SK-N-SH (cell line): ENCODE data around the gene SLC6A11. TPM values are rescaled to one million over a fixed set of nuclear protein-coding genes. Genes with fewer than 3 reads are reported as not detected.

Experiments used
- CTCF ChIA-PET: fragments of 300-600, 350-600 bp; formaldehyde crosslinking; extraction: SDS; loops from one replicate; lab custom pipeline; 2021; lab: Yijun Ruan, JAX
- POLR2A ChIA-PET: fragments of 350-600 bp; sonication (Branson Sonifier 250); formaldehyde crosslinking; extraction: SDS; loops from one replicate; lab custom pipeline; 2020; ENCODE audit warnings: antibody characterized with exemption, inconsistent platforms; lab: Yijun Ruan, JAX
- DNase-seq: peaks from one replicate; pipeline ENCODE4 v3.0.0; 2012
- H2AFZ ChIP-seq: fragments of 200-600 bp; sonication (generic); 2 replicates; pipeline ENCODE4 v1.8.1; 2016; ENCODE audit warnings: antibody characterized with exemption, mild to moderate bottlenecking, low read depth
- H3F3A ChIP-seq: fragments of 200-600 bp; sonication (generic); replicated peaks from 2 replicates; pipeline ENCODE3; 2016; ENCODE audit warnings: antibody characterized with exemption, mild to moderate bottlenecking; ENCODE audit not compliant: insufficient read depth
- H3K27ac ChIP-seq, 2 experiments: fragments of 200-500 bp in 1 of 2; fragments of 200-600 bp in 1 of 2; sonication (Bioruptor generic) in 1 of 2; sonication (generic), shearing (Covaris generic) in 1 of 2; 2 replicates each; pipeline versions ENCODE4 v1.5.1 to v1.6.1; 2014 to 2016; ENCODE audit warnings: low read depth in 2 of 2, inconsistent platforms in 1 of 2, low read length in 1 of 2, mild to moderate bottlenecking in 1 of 2, mixed read lengths in 1 of 2
- H3K27me3 ChIP-seq: fragments of 200-600 bp; sonication (generic), shearing (Covaris generic); 2 replicates; pipeline ENCODE4 v1.6.1; 2016; ENCODE audit warnings: mixed run types; ENCODE audit not compliant: insufficient read depth
- H3K36me3 ChIP-seq, 2 experiments: fragments of 200-500 bp in 1 of 2; fragments of 200-600 bp in 1 of 2; sonication (Bioruptor generic) in 1 of 2; sonication (generic) in 1 of 2; replicated peaks in 1 of 2; 2 replicates each; pipeline versions ENCODE3 to v1.5.1; 2014 to 2016; ENCODE audit warnings: low read length in 1 of 2, mild to moderate bottlenecking in 1 of 2; ENCODE audit not compliant: insufficient read depth in 2 of 2, control insufficient read depth in 1 of 2
- H3K4me1 ChIP-seq, 2 experiments: fragments of 200-500 bp in 1 of 2; fragments of 200-600 bp in 1 of 2; sonication (Bioruptor generic) in 1 of 2; sonication (generic), shearing (Covaris generic) in 1 of 2; 2 replicates each; pipeline versions ENCODE4 v1.5.1 to v1.6.1; 2014 to 2016; ENCODE audit warnings: low read depth in 1 of 2, low read length in 1 of 2, mixed run types in 1 of 2; ENCODE audit not compliant: insufficient read depth in 2 of 2, control insufficient read depth in 1 of 2
- H3K4me2 ChIP-seq: fragments of 200-600 bp; sonication (generic), shearing (Covaris generic); 2 replicates; pipeline ENCODE4 v1.6.1; 2017; ENCODE audit warnings: mixed run types
- H3K4me3 ChIP-seq, 2 experiments: fragments of 200-500 bp in 1 of 2; fragments of 200-600 bp in 1 of 2; sonication (Bioruptor generic) in 1 of 2; sonication (generic), shearing (Covaris generic) in 1 of 2; 2 replicates each; pipeline versions ENCODE4 v1.5.1 to v1.8.1; 2014 to 2016; ENCODE audit warnings: low read depth in 2 of 2, inconsistent platforms in 1 of 2, low read length in 1 of 2, mild to moderate bottlenecking in 1 of 2, mixed read lengths in 1 of 2, moderate library complexity in 1 of 2
- H3K79me2 ChIP-seq: fragments of 200-600 bp; sonication (generic); 2 replicates; pipeline ENCODE4 v1.8.1; 2017; ENCODE audit warnings: mild to moderate bottlenecking; ENCODE audit not compliant: insufficient read depth
- H3K9ac ChIP-seq: fragments of 200-600 bp; sonication (generic); 2 replicates; pipeline ENCODE4 v1.6.1; 2017; ENCODE audit warnings: mixed run types
- H3K9me2 ChIP-seq: fragments of 200-600 bp; sonication (generic); 2 replicates; pipeline ENCODE4 v1.6.1; 2017; ENCODE audit warnings: mixed run types
- H3K9me3 ChIP-seq: fragments of 200-600 bp; sonication (generic); 2 replicates; pipeline ENCODE4 v1.6.1; 2017; ENCODE audit warnings: mixed run types, mild to moderate bottlenecking, moderate library complexity
- H4K20me1 ChIP-seq: fragments of 200-600 bp; sonication (generic); 2 replicates; pipeline ENCODE4 v1.6.1; 2017; ENCODE audit warnings: mild to moderate bottlenecking, mixed run types; ENCODE audit not compliant: insufficient read depth
- CHD2 ChIP-seq: fragments of 150-350 bp; IDR thresholded peaks from 2 replicates; pipeline ENCODE4 v1.6.1; 2018; ENCODE audit warnings: low read length; ENCODE audit not compliant: partially characterized antibody
- EZH2phosphoT487 ChIP-seq: fragments of 200-600 bp; sonication (generic); IDR thresholded peaks from 2 replicates; pipeline ENCODE4 v1.6.1; 2017; ENCODE audit warnings: low read depth, mixed run types, mild to moderate bottlenecking, antibody characterized with exemption, moderate library complexity, borderline replicate concordance
- FOSL2 ChIP-seq: IDR thresholded peaks from 2 replicates; pipeline ENCODE4 v1.4.0; 2012; ENCODE audit warnings: low read depth, mild to moderate bottlenecking, moderate library complexity, borderline replicate concordance
- MEF2A ChIP-seq: IDR thresholded peaks from 2 replicates; pipeline ENCODE4 v1.4.0; 2012; ENCODE audit warnings: low read depth, borderline replicate concordance
- MXI1 ChIP-seq: IDR thresholded peaks from 2 replicates; pipeline ENCODE4 v1.6.1; 2012; ENCODE audit warnings: mild to moderate bottlenecking, low read depth, low read length, improper control_type of control experiment
- POLR2AphosphoS5 ChIP-seq: IDR thresholded peaks from 2 replicates; pipeline ENCODE4 v1.6.1; 2012; ENCODE audit warnings: low read depth, low read length
- RCOR1 ChIP-seq: fragments of 150-350 bp; IDR thresholded peaks from 2 replicates; pipeline ENCODE4 v1.6.1; 2017; ENCODE audit warnings: antibody characterized with exemption, low read length
- RFX5 ChIP-seq: IDR thresholded peaks from 2 replicates; pipeline ENCODE4 v1.6.1; 2012; ENCODE audit warnings: mild to moderate bottlenecking, improper control_type of control experiment, low read length
- TAF1 ChIP-seq: IDR thresholded peaks from 2 replicates; pipeline ENCODE4 v1.6.1; 2012; ENCODE audit warnings: low read depth, mild to moderate bottlenecking, low read length, moderate library complexity, borderline replicate concordance
- TCF12 ChIP-seq: IDR thresholded peaks from 2 replicates; pipeline ENCODE4 v1.4.0; 2012
- ZBTB33 ChIP-seq: IDR thresholded peaks from 2 replicates; pipeline ENCODE4 v1.4.0; 2012; ENCODE audit warnings: low read depth, borderline replicate concordance
- WGBS: methylation state at CpG from one replicate; pipeline ENCODE4 v1.1.6; 2017; ENCODE audit warnings: low lambda C conversion rate; 5-methylcytosine and 5-hydroxymethylcytosine counted together
- polyA plus RNA-seq, 3 experiments: library from polyadenylated mRNA; depleted of rRNA; stranded (reverse); fragments of >200 nt; gene quantifications; 2 replicates each; pipeline ENCODE4 v1.2.3, GENCODE V29; 2012
- TF ChIP-seq, protein P1 (sequence below): fragments of 150-350 bp; IDR thresholded peaks from 2 replicates; pipeline ENCODE4 v1.6.1; 2017; ENCODE audit warnings: antibody characterized with exemption, low read length, low read depth, borderline replicate concordance

Gene SLC6A11
- polyA plus RNA-seq, 1 of the 3 experiments (the other 2 are of a cell fraction), result 0.03 TPM

DNA sequence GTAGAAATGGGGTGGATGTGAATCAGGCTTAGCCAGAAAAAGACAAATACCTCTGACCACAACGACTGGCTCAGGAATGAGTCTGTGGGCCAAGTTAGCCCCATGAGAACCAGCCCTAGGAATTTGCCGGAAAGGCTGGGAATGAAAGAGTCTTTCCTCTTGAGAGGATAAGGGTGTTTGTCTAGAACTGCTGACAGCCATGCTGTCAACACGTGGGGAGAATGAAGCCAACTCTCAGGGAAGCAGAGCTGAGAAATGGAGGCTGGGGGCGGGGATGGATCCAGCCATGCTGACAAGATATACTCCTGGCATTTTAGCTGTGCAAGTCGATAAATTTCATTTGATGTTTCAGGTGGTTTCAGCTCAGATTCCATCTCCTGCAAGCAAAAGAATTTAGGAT lies 165.9 kb downstream of the SLC6A11 start:
- Histone ChIP-seq H2AFZ (no peak overlapping the region), H3K9me3 (no peaks in the 10 kb centered on the region), H3K9ac (no peak overlapping the region), H3K36me3 (no peaks in the 10 kb centered on the region), H3F3A (no peaks in the 10 kb centered on the region)
- 32% methylated on average over 5 of the region's 5 CpGs for WGBS
- TF ChIP-seq TAF1, result no peak
- TF ChIP-seq, protein P1, sequence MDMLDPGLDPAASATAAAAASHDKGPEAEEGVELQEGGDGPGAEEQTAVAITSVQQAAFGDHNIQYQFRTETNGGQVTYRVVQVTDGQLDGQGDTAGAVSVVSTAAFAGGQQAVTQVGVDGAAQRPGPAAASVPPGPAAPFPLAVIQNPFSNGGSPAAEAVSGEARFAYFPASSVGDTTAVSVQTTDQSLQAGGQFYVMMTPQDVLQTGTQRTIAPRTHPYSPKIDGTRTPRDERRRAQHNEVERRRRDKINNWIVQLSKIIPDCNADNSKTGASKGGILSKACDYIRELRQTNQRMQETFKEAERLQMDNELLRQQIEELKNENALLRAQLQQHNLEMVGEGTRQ, result no peak
- no peak for TF ChIP-seq RFX5
- TF ChIP-seq RCOR1, result no peak
- TF ChIP-seq, all 33 proteins: peak for 0
- no peaks in the 10 kb centered on the region for H3K4me1 ChIP-seq
- ChIA-PET CTCF (interaction anchor here (1.1 to 11.8 kb wide), 19 partner anchors 11 to 353 kb away, joined by 3 to 102 read pairs (median 7); partner anchors contain the start of gene SLC6A1), POLR2A (no interaction called here)
- H3K27ac ChIP-seq, result no peak overlapping the region
- H3K79me2 ChIP-seq, result no peaks in the 10 kb centered on the region
- H3K4me3 ChIP-seq, result no peak overlapping the region
- no peaks in the 10 kb centered on the region for H3K27me3 ChIP-seq
- DNase-seq, result no peak
- no peak overlapping the region for H3K4me2 ChIP-seq
- no peaks in the 10 kb centered on the region for H4K20me1 ChIP-seq
- H3K9me2 ChIP-seq, result no peaks in the 10 kb centered on the region

DNA sequence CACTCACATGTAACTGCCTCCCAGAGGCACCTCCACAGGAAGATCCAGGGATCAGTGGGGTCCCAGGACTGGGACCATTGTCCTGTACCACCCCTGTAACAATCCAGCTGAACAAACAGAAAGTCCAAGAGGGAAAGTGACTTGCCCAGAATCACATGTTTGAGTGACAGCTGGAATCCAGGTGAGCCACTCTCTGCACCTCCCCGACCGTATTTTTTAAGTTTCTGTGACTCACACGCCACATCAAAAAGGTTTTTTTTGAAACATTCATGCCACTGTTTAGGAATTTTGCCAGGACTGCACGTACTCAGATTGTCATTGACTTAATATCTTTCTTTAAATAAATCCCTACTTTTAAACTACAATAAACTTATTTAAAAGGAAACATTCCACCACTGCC lies 166.8 kb downstream of the SLC6A11 start:
- Histone ChIP-seq H3K9me3 (no peaks in the 10 kb centered on the region), H3K4me2 (no peak overlapping the region), H3K27ac (no peak overlapping the region), H3K4me3 (no peak overlapping the region), H3K9ac (no peak overlapping the region), H3F3A (no peaks in the 10 kb centered on the region), H3K36me3 (no peaks in the 10 kb centered on the region), H3K4me1 (no peaks in the 10 kb centered on the region), H3K27me3 (no peaks in the 10 kb centered on the region), H3K9me2 (no peaks in the 10 kb centered on the region), H4K20me1 (no peaks in the 10 kb centered on the region), H3K79me2 (no peaks in the 10 kb centered on the region), H2AFZ (no peak overlapping the region)
- no peak for DNase-seq
- 18% methylated on average over 4 of the region's 4 CpGs for WGBS
- ChIA-PET POLR2A (no interaction called here), CTCF (interaction anchor here (0.6 to 11.8 kb wide), 42 partner anchors 9 to 1425 kb away, joined by 3 to 102 read pairs (median 4); partner anchors contain the start of gene SLC6A1)
- TF ChIP-seq EZH2phosphoT487 (no peak), RFX5 (no peak), FOSL2 (no peak), ZBTB33 (no peak), MEF2A (no peak), TCF12 (no peak), POLR2AphosphoS5 (no peak), CHD2 (no peak), MXI1 (no peak)
